PC-3 (cell line): Measurements from ENCODE around the gene COL25A1. TPM values are rescaled to one million over a fixed set of nuclear protein-coding genes. Genes with fewer than 3 reads are reported as not detected.
A peak's percentile ranks its signal among the peaks of the same experiment; 100 is the strongest.

Experiments used
- ATAC-seq: fragments of 200-7000 bp; cut with Tn5 transposase; 2 replicates; pipeline ENCODE4 v1.9.1; 2020; ENCODE audit warnings: mild to moderate bottlenecking, moderate library complexity
- BruUV-seq: library from RNA; stranded (reverse); fragments of 400-500 nt; replicated peaks from 2 replicates; lab custom pipeline; 2021; lab: Mats Ljungman, UMichigan
- CTCF ChIA-PET: fragments of 300-600 bp; sonication (Branson Sonifier 250); formaldehyde crosslinking; loops from one replicate; lab custom pipeline; 2022; ENCODE audit warnings: antibody characterized with exemption; lab: Charles Lee
- POLR2A ChIA-PET: fragments of 300-600 bp; sonication (Branson Sonifier 250); formaldehyde crosslinking; loops from one replicate; lab custom pipeline; 2022; ENCODE audit warnings: antibody characterized with exemption; ENCODE audit not compliant: unreplicated experiment; lab: Charles Lee
- DNase-seq: peaks from one replicate; pipeline ENCODE4 v3.0.0-alpha.2; 2015
- H2AFZ ChIP-seq: fragments of 300-600 bp; sonication (generic); 2 replicates; pipeline ENCODE4 v1.6.0; 2016; ENCODE audit warnings: antibody characterized with exemption, low read length
- H3F3A ChIP-seq: fragments of 300-600 bp; sonication (generic); one replicate; pipeline ENCODE4 v1.6.0; 2017; ENCODE audit warnings: antibody characterized with exemption, low read length, control low read depth, mild to moderate bottlenecking; ENCODE audit not compliant: unreplicated experiment
- H3K27ac ChIP-seq: fragments of 300-600 bp; sonication (generic); 2 replicates; pipeline ENCODE4 v1.5.1; 2016; ENCODE audit warnings: mild to moderate bottlenecking, low read length
- H3K27me3 ChIP-seq: fragments of 300-600 bp; sonication (generic); 2 replicates; pipeline ENCODE4 v1.6.1; 2016; ENCODE audit warnings: low read length, mixed read lengths
- H3K36me3 ChIP-seq: fragments of 300-600 bp; sonication (generic); 2 replicates; pipeline ENCODE4 v1.6.1; 2016; ENCODE audit warnings: low read depth, mixed run types, low read length, mixed read lengths
- H3K4me1 ChIP-seq: fragments of 300-600 bp; sonication (generic); 2 replicates; pipeline ENCODE4 v1.5.1; 2016; ENCODE audit warnings: low read length; ENCODE audit not compliant: insufficient read depth
- H3K4me2 ChIP-seq: fragments of 300-600 bp; sonication (generic); 2 replicates; pipeline ENCODE4 v1.6.0; 2016; ENCODE audit warnings: low read length
- H3K4me3 ChIP-seq: fragments of 300-600 bp; sonication (generic); 2 replicates; pipeline ENCODE4 v1.5.1; 2016; ENCODE audit warnings: mild to moderate bottlenecking, low read length, mixed read lengths
- H3K79me2 ChIP-seq: fragments of 300-600 bp; sonication (generic); 2 replicates; pipeline ENCODE4 v1.6.1; 2017; ENCODE audit warnings: low read length, mixed read lengths
- H3K9ac ChIP-seq: fragments of 300-600 bp; sonication (generic); 2 replicates; pipeline ENCODE4 v1.6.0; 2016; ENCODE audit warnings: mild to moderate bottlenecking, low read length
- H3K9me2 ChIP-seq: fragments of 300-600 bp; sonication (generic); replicated peaks from 2 replicates; pipeline ENCODE4 v1.6.1; 2016; ENCODE audit warnings: mixed run types, low read length, mixed read lengths
- H3K9me3 ChIP-seq: fragments of 300-600 bp; sonication (generic); 2 replicates; pipeline ENCODE4 v1.6.1; 2016; ENCODE audit warnings: low read length, mixed read lengths
- H4K20me1 ChIP-seq: fragments of 300-600 bp; sonication (generic); 2 replicates; pipeline ENCODE4 v1.6.1; 2016; ENCODE audit warnings: low read length, mixed read lengths
- EZH2 ChIP-seq: fragments of 300-600 bp; sonication (generic); IDR thresholded peaks from one replicate; pipeline ENCODE4 v1.6.1; 2017; ENCODE audit warnings: antibody characterized with exemption, mild to moderate bottlenecking, low read length; ENCODE audit not compliant: unreplicated experiment
- EZH2phosphoT487 ChIP-seq: fragments of 300-600 bp; sonication (generic); IDR thresholded peaks from 2 replicates; pipeline ENCODE4 v1.6.1; 2018; ENCODE audit warnings: mild to moderate bottlenecking, antibody characterized with exemption, low read length, borderline replicate concordance
- intact Hi-C: fragments of 100-400 bp; cut with micrococcal nuclease; formaldehyde crosslinking; loops from 2 replicates; pipeline ENCODE4 v1.9.0; 2023
- total RNA-seq: library from RNA; depleted of rRNA; stranded (reverse); fragments of >200 nt; gene quantifications from 2 replicates; pipeline ENCODE4 v1.2.3, GENCODE V29; 2014
- TF ChIP-seq, protein P1 (sequence below): fragments of 300-600 bp; sonication (generic); conservative IDR thresholded peaks from 2 replicates; pipeline ENCODE4 v1.5.1; 2017; ENCODE audit warnings: antibody characterized with exemption, low read depth, mild to moderate bottlenecking, low read length

COL25A1 gene
- total RNA-seq, 1 experiment from 2014 or later, result not detected

GRCh38 chr4:109298279-109299010, 4.0 kb downstream of the COL25A1 start:
- intact Hi-C loops, result loop anchor here (5.0 kb wide), 1 partner anchor 466 kb away; no protein-coding TSS in a partner anchor
- no peak overlapping the region for H3K27ac ChIP-seq
- H3K79me2 ChIP-seq, result no peaks in the 10 kb centered on the region
- no peak overlapping the region for H2AFZ ChIP-seq
- no peaks in the 10 kb centered on the region for H3K36me3 ChIP-seq
- no peaks in the 10 kb centered on the region for H3K9me2 ChIP-seq
- ATAC-seq (no peak), DNase-seq (peak; percentile 32)
- H3K4me2 ChIP-seq, result no peak overlapping the region
- no TSS peak for BruUV-seq
- CTCF ChIA-PET, result interaction anchor here (0.7 kb wide), 1 partner anchor 474 kb away, joined by 14 read pairs; no protein-coding TSS in a partner anchor
- no peak overlapping the region for H3K4me3 ChIP-seq
- no peak overlapping the region for H3K9ac ChIP-seq
- H4K20me1 ChIP-seq, result no peaks in the 10 kb centered on the region
- H3F3A ChIP-seq, result no peaks in the 10 kb centered on the region
- H3K9me3 ChIP-seq, result no peaks in the 10 kb centered on the region
- peaks cover 31% of the 10 kb centered on the region for H3K27me3 ChIP-seq
- no peaks in the 10 kb centered on the region for H3K4me1 ChIP-seq
- TF ChIP-seq EZH2, result no peak
- TF ChIP-seq, protein P1, sequence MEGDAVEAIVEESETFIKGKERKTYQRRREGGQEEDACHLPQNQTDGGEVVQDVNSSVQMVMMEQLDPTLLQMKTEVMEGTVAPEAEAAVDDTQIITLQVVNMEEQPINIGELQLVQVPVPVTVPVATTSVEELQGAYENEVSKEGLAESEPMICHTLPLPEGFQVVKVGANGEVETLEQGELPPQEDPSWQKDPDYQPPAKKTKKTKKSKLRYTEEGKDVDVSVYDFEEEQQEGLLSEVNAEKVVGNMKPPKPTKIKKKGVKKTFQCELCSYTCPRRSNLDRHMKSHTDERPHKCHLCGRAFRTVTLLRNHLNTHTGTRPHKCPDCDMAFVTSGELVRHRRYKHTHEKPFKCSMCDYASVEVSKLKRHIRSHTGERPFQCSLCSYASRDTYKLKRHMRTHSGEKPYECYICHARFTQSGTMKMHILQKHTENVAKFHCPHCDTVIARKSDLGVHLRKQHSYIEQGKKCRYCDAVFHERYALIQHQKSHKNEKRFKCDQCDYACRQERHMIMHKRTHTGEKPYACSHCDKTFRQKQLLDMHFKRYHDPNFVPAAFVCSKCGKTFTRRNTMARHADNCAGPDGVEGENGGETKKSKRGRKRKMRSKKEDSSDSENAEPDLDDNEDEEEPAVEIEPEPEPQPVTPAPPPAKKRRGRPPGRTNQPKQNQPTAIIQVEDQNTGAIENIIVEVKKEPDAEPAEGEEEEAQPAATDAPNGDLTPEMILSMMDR, result peak; percentile 58
- POLR2A ChIA-PET, result no interaction called here

DNA sequence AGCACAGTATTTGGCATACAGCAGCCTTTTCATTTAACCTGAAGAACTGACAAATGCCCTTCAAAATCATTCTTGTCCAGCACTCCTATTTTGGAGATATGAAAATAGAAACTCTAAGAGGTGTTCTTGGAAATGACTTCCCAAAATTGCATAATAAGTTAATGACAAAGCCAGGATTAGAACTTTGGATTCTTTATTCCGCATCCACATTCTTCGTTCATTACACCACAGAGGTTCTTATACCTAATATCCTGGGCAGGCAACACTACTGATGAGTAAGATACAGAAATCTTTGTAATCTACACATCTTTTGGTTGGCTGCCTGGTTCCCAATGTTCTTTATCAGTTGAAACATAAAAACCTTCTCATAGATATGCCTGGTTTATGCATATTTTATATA, 5.9 kb downstream of the COL25A1 start:
- Histone ChIP-seq H3K27ac (no peak overlapping the region), H3K4me1 (no peaks in the 10 kb centered on the region), H3K4me2 (no peak overlapping the region), H2AFZ (no peak overlapping the region), H3K9me2 (no peaks in the 10 kb centered on the region), H3F3A (no peaks in the 10 kb centered on the region), H3K4me3 (no peak overlapping the region), H3K27me3 (peaks cover 12% of the 10 kb centered on the region), H3K79me2 (no peaks in the 10 kb centered on the region), H3K9ac (no peak overlapping the region), H3K9me3 (no peaks in the 10 kb centered on the region), H3K36me3 (no peaks in the 10 kb centered on the region), H4K20me1 (no peaks in the 10 kb centered on the region)
- no peak for ATAC-seq
- DNase-seq, result no peak
- TF ChIP-seq EZH2, result no peak
- TF ChIP-seq EZH2phosphoT487, result no peak
- TF ChIP-seq, protein P1, result no peak
- BruUV-seq, result no TSS peak
- intact Hi-C loops, result loop anchor here (5.0 kb wide), 1 partner anchor 464 kb away; no protein-coding TSS in a partner anchor
- ChIA-PET POLR2A (no interaction called here), CTCF (no interaction called here)

- H3K36me3 ChIP-seq, result no peaks in the 10 kb centered on the region
- BruUV-seq, result no TSS peak
- H4K20me1 ChIP-seq, result no peaks in the 10 kb centered on the region
- H3K27ac ChIP-seq, result no peak overlapping the region
- H3K4me3 ChIP-seq, result no peak overlapping the region
- H2AFZ ChIP-seq, result no peak overlapping the region
- H3K9me2 ChIP-seq, result no peaks in the 10 kb centered on the region
- no peaks in the 10 kb centered on the region for H3K79me2 ChIP-seq
- no peak overlapping the region for H3K9ac ChIP-seq
- ChIA-PET POLR2A (no interaction called here), CTCF (no interaction called here)
- H3K4me1 ChIP-seq, result no peaks in the 10 kb centered on the region
- no peaks in the 10 kb centered on the region for H3F3A ChIP-seq
- no peaks in the 10 kb centered on the region; the same call in 1 of the 2 replicates for H3K27me3 ChIP-seq
- DNase-seq (no peak), ATAC-seq (no peak)
- no peak overlapping the region for H3K4me2 ChIP-seq
- H3K9me3 ChIP-seq, result no peaks in the 10 kb centered on the region
- intact Hi-C loops, result loop anchor here (5.0 kb wide), 1 partner anchor 463 kb away; no protein-coding TSS in a partner anchor
- no peak for TF ChIP-seq EZH2
- TF ChIP-seq, protein P1, result no peak
- TF ChIP-seq EZH2phosphoT487, result no peak
These were observed 7.4 kb downstream of the COL25A1 start for GRCh38 chr4:109295081-109295480.
